Measurements from ENCODE around the gene LBP. TPM values are rescaled to one million over a fixed set of nuclear protein-coding genes. Genes with fewer than 3 reads are reported as not detected.

LBP gene
- total RNA-seq, 1 donor from 2014 or later, result not detected

DNA sequence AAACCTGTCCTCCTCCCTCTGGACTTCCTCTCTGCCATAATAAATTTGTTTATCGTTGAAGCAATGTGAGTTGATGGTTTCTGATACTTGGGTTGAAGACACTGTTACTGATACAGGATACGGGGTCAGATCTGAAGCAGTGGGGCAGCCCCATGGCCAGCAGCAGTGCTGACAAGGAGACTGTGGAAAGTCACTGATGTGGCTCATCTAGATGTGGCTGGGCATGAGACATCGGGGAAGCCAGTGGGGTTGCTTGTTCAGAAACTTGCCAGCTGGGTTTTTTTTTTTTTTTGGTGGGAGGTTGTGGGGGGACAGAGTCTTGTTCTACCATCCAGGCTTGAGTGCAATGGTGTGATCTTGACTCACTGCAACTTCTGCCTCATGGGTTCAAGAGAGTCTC lies 45.0 kb upstream of the LBP start:
- peaks cover 6% of the 10 kb centered on the region for H3K27me3 Mint-ChIP-seq
- no peaks in the 10 kb centered on the region for H3K9me3 Mint-ChIP-seq (ENCODE audit: low read depth)

GRCh38 chr20:38302786-38303185 lies 43.5 kb upstream of the LBP start:
- TF ChIP-seq, protein P1, sequence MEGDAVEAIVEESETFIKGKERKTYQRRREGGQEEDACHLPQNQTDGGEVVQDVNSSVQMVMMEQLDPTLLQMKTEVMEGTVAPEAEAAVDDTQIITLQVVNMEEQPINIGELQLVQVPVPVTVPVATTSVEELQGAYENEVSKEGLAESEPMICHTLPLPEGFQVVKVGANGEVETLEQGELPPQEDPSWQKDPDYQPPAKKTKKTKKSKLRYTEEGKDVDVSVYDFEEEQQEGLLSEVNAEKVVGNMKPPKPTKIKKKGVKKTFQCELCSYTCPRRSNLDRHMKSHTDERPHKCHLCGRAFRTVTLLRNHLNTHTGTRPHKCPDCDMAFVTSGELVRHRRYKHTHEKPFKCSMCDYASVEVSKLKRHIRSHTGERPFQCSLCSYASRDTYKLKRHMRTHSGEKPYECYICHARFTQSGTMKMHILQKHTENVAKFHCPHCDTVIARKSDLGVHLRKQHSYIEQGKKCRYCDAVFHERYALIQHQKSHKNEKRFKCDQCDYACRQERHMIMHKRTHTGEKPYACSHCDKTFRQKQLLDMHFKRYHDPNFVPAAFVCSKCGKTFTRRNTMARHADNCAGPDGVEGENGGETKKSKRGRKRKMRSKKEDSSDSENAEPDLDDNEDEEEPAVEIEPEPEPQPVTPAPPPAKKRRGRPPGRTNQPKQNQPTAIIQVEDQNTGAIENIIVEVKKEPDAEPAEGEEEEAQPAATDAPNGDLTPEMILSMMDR (IDR thresholded peaks at IDR 0.05; ENCODE audit: unreplicated experiment), result no peak
- Mint-ChIP-seq H3K4me1 (ENCODE audit: low read depth) (peaks cover 9% of the 10 kb centered on the region), H3K4me3 (ENCODE audit: low read depth) (no peak overlapping the region), H3K27me3 (peaks cover 6% of the 10 kb centered on the region), H3K9me3 (ENCODE audit: low read depth) (no peaks in the 10 kb centered on the region), H3K36me3 (ENCODE audit: insufficient read depth) (no peaks in the 10 kb centered on the region), H3K27ac (no peak overlapping the region)
- no peak for DNase-seq (ENCODE audit: low spot score, unreplicated experiment)

More for the DNA sequence above, 45.0 kb upstream of the LBP start:
- H3K4me3 Mint-ChIP-seq (ENCODE audit: low read depth), result no peak overlapping the region
- TF ChIP-seq, protein P1 (IDR thresholded peaks at IDR 0.05; ENCODE audit: unreplicated experiment), result no peak
- H3K4me1 Mint-ChIP-seq (ENCODE audit: low read depth), result peaks cover 9% of the 10 kb centered on the region
- no peak overlapping the region for H3K27ac Mint-ChIP-seq
- H3K36me3 Mint-ChIP-seq (ENCODE audit: insufficient read depth), result no peaks in the 10 kb centered on the region
- DNase-seq (ENCODE audit: low spot score, unreplicated experiment), result no peak

- no peaks in the 10 kb centered on the region for H3K9me3 Mint-ChIP-seq (ENCODE audit: low read depth)
- no peak within 1 kb of the TSS for H3K4me3 Mint-ChIP-seq (ENCODE audit: low read depth)
- peaks cover 6% of the 10 kb centered on the region for H3K27me3 Mint-ChIP-seq
- TF ChIP-seq, protein P1 (IDR thresholded peaks at IDR 0.05; ENCODE audit: unreplicated experiment), result no peak
- no peaks in the 10 kb centered on the region for H3K36me3 Mint-ChIP-seq (ENCODE audit: insufficient read depth)
- peaks cover 8% of the 10 kb centered on the region for H3K4me1 Mint-ChIP-seq (ENCODE audit: low read depth)
- no peak within 1 kb of the TSS for H3K27ac Mint-ChIP-seq
- no peak for DNase-seq (ENCODE audit: low spot score, unreplicated experiment)
Observed at GRCh38 chr20:38303908-38304379, 42.3 kb upstream of the LBP start, which contains the start of gene BPI. BPI (plus strand) TSS chr20:38304156; CDS start chr20:38304224, 68 bp downstream.

DNA sequence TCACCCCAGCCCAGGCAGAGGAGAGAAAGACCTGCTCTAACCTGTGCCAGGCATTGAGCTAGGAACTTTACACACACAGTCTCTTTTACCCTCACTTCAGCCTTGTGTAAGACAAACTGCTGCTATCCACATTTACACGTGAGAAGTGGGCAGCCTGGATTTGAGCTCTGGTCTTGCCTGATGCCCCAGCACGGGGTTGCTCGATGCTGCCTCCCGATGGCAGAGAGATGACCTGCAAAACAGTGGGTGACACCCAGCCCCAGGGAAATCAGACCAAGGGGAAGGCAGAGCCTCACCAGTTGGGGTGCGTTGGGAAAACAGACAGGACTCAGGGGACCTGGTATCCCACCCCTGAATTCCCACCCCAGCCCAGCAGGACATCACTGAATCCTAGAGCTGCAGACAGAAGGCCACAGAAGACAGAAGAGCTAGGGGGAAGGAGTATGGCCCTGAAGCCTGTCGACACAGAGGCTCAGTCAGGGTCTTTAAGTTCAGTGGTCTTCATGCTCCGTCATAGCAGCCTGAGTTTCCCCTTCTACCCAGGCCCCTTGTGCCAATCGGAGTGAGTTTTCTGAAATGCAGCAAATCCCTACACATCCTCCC lies 41.3 kb upstream of the LBP start:
- Mint-ChIP-seq H3K4me1 (ENCODE audit: low read depth) (peaks cover 4% of the 10 kb centered on the region), H3K36me3 (ENCODE audit: insufficient read depth) (no peaks in the 10 kb centered on the region), H3K27me3 (peaks cover 6% of the 10 kb centered on the region), H3K27ac (no peak overlapping the region), H3K9me3 (ENCODE audit: low read depth) (no peaks in the 10 kb centered on the region), H3K4me3 (ENCODE audit: low read depth) (no peak overlapping the region)
- TF ChIP-seq, protein P1 (IDR thresholded peaks at IDR 0.05; ENCODE audit: unreplicated experiment), result peak; percentile 36
- no peak for DNase-seq (ENCODE audit: low spot score, unreplicated experiment)

DNA sequence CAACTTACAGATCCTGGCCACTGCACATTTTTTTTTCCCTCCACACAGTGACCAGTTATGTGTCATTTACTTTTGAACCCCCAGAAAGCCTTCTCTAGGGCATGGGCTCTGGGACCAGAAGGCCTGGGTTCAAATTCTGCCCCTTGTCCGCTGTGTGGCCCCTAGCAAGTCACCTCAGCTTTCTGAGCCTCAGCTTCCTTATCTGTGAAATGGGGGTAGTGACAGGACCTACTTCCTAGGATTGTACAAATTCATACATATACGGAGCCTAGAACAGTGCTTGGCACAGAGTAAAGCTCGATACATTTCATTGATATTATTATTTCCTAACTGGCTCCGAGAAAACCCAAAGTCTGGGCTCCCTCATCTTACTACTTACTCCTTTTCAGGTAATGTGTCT lies 40.7 kb upstream of the LBP start:
- TF ChIP-seq, protein P1 (IDR thresholded peaks at IDR 0.05; ENCODE audit: unreplicated experiment), result no peak
- Mint-ChIP-seq H3K27me3 (peaks cover 6% of the 10 kb centered on the region), H3K4me3 (ENCODE audit: low read depth) (no peak overlapping the region), H3K36me3 (ENCODE audit: insufficient read depth) (no peaks in the 10 kb centered on the region), H3K9me3 (ENCODE audit: low read depth) (no peaks in the 10 kb centered on the region), H3K4me1 (ENCODE audit: low read depth) (no peaks in the 10 kb centered on the region), H3K27ac (no peak overlapping the region)
- no peak for DNase-seq (ENCODE audit: low spot score, unreplicated experiment)
